SK-N-SH treated with all-trans-retinoic acid at 6 μM for 48 hours (cell line): Measurements from ENCODE around the gene CCDC73.

ENCODE experiments used
- ARNTL ChIP-seq: fragments of 450-650 bp; formaldehyde crosslinking; IDR thresholded peaks from 2 replicates; pipeline ENCODE4 v1.5.0; 2020; ENCODE audit warnings: low read depth, mild to moderate bottlenecking, moderate library complexity, borderline replicate concordance
- BACH2 ChIP-seq: fragments of 250-450 bp; sonication (Bioruptor Pico); IDR thresholded peaks from 2 replicates; pipeline ENCODE4 v1.9.0; 2021; ENCODE audit warnings: mild to moderate bottlenecking, borderline replicate concordance
- ESRRG ChIP-seq: fragments of 250-450 bp; sonication (Bioruptor Pico); IDR thresholded peaks from 2 replicates; pipeline ENCODE4 v1.6.1; 2021; ENCODE audit warnings: mild to moderate bottlenecking
- GLIS3 ChIP-seq: fragments of 250-450 bp; sonication (Bioruptor Pico); IDR thresholded peaks from 2 replicates; pipeline ENCODE4 v1.5.0; 2020; ENCODE audit warnings: mild to moderate bottlenecking, moderate library complexity
- ISL1 ChIP-seq: fragments of 250-450 bp; sonication (Bioruptor Pico); IDR thresholded peaks from 2 replicates; pipeline ENCODE4 v2.1.2; 2022; ENCODE audit warnings: mild to moderate bottlenecking, moderate library complexity
- OSR1 ChIP-seq: fragments of 250-450 bp; sonication (Bioruptor Pico); IDR thresholded peaks from 2 replicates; pipeline ENCODE4 v1.8.0; 2022; ENCODE audit warnings: moderate library complexity, mild to moderate bottlenecking, inconsistent platforms
- TCF4 ChIP-seq: fragments of 250-450 bp; sonication (Bioruptor Pico); IDR thresholded peaks from 2 replicates; pipeline ENCODE4 v1.8.0; 2021; ENCODE audit warnings: mild to moderate bottlenecking, moderate library complexity, borderline replicate concordance
- ZFP30 ChIP-seq: fragments of 450-650 bp; formaldehyde crosslinking; IDR thresholded peaks from 2 replicates; pipeline ENCODE4 v1.5.0; 2022; ENCODE audit warnings: mild to moderate bottlenecking, moderate library complexity
- ZNF70 ChIP-seq: fragments of 450-650 bp; formaldehyde crosslinking; IDR thresholded peaks from 2 replicates; pipeline ENCODE4 v1.5.0; 2020; ENCODE audit warnings: mild to moderate bottlenecking, moderate library complexity
- ZNF8 ChIP-seq: fragments of 450-650 bp; formaldehyde crosslinking; IDR thresholded peaks from 2 replicates; pipeline ENCODE4 v1.5.0; 2020; ENCODE audit warnings: mild to moderate bottlenecking, moderate library complexity
- TF ChIP-seq, protein P1 (sequence below): fragments of 250-450 bp; sonication (Bioruptor Pico); IDR thresholded peaks from 2 replicates; pipeline ENCODE4 v1.5.1; 2020; ENCODE audit warnings: low read depth, mild to moderate bottlenecking, moderate library complexity
- TF ChIP-seq, protein P2 (sequence below): fragments of 250-450 bp; sonication (Bioruptor Pico); IDR thresholded peaks from 2 replicates; pipeline ENCODE4 v1.8.0; 2020; ENCODE audit warnings: mild to moderate bottlenecking, moderate library complexity, borderline replicate concordance
- TF ChIP-seq, protein P3 (sequence below): fragments of 250-450 bp; sonication (Bioruptor Pico); IDR thresholded peaks from 2 replicates; pipeline ENCODE4 v1.8.0; 2021; ENCODE audit warnings: low read depth, mild to moderate bottlenecking, moderate library complexity, borderline replicate concordance

DNA sequence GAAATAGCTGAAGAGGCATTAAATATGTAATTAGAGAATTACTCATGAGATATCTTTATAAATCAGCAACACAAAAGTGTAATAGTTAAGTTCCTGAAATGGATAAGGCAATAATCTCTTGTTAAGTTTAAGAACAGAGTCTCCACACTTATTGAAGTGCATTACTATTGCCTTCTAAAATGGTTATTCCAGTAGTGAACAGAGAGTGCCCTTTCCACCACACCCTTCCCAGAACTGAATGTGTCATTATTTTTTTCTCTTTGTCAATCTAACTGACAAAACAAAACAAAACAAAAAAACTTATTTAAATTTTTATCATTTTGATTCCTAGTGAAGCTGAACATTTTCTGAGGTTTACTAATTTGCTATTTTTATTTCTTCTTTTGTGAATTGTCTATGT lies 26.0 kb upstream of the CCDC73 start:
- TF ChIP-seq ARNTL (CRISPR knock-in tag), result no peak
- no peak for TF ChIP-seq ZFP30 (CRISPR knock-in tag)
- no peak for TF ChIP-seq ZNF70 (CRISPR knock-in tag)
- TF ChIP-seq, protein P1, sequence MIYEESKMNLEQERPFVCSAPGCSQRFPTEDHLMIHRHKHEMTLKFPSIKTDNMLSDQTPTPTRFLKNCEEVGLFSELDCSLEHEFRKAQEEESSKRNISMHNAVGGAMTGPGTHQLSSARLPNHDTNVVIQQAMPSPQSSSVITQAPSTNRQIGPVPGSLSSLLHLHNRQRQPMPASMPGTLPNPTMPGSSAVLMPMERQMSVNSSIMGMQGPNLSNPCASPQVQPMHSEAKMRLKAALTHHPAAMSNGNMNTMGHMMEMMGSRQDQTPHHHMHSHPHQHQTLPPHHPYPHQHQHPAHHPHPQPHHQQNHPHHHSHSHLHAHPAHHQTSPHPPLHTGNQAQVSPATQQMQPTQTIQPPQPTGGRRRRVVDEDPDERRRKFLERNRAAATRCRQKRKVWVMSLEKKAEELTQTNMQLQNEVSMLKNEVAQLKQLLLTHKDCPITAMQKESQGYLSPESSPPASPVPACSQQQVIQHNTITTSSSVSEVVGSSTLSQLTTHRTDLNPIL (CRISPR knock-in tag), result no peak
- TF ChIP-seq GLIS3 (CRISPR knock-in tag), result no peak
- TF ChIP-seq ESRRG, result no peak
- no peak for TF ChIP-seq ZNF8
- TF ChIP-seq OSR1, result no peak
- TF ChIP-seq, protein P2, sequence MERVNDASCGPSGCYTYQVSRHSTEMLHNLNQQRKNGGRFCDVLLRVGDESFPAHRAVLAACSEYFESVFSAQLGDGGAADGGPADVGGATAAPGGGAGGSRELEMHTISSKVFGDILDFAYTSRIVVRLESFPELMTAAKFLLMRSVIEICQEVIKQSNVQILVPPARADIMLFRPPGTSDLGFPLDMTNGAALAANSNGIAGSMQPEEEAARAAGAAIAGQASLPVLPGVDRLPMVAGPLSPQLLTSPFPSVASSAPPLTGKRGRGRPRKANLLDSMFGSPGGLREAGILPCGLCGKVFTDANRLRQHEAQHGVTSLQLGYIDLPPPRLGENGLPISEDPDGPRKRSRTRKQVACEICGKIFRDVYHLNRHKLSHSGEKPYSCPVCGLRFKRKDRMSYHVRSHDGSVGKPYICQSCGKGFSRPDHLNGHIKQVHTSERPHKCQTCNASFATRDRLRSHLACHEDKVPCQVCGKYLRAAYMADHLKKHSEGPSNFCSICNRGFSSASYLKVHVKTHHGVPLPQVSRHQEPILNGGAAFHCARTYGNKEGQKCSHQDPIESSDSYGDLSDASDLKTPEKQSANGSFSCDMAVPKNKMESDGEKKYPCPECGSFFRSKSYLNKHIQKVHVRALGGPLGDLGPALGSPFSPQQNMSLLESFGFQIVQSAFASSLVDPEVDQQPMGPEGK (CRISPR knock-in tag), result no peak
- TF ChIP-seq ISL1, result no peak
- TF ChIP-seq TCF4 (CRISPR knock-in tag), result no peak
- no peak for TF ChIP-seq BACH2 (CRISPR knock-in tag)
- TF ChIP-seq, protein P3, sequence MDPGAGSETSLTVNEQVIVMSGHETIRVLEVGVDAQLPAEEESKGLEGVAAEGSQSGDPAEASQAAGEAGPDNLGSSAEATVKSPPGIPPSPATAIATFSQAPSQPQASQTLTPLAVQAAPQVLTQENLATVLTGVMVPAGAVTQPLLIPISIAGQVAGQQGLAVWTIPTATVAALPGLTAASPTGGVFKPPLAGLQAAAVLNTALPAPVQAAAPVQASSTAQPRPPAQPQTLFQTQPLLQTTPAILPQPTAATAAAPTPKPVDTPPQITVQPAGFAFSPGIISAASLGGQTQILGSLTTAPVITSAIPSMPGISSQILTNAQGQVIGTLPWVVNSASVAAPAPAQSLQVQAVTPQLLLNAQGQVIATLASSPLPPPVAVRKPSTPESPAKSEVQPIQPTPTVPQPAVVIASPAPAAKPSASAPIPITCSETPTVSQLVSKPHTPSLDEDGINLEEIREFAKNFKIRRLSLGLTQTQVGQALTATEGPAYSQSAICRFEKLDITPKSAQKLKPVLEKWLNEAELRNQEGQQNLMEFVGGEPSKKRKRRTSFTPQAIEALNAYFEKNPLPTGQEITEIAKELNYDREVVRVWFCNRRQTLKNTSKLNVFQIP (CRISPR knock-in tag), result no peak
